Left lung (tissue), 10 donors: ENCODE measurements around the gene HMGA1. TPM values are rescaled to one million over a fixed set of nuclear protein-coding genes. Genes with fewer than 3 reads are reported as not detected.

Experiments used
- ATAC-seq: fragments of 200-7000 bp; cut with Tn5 transposase; one replicate; pipeline ENCODE4 v1.9.1; 2020; ENCODE audit warnings: moderate library complexity
- DNase-seq, 4 donors: peaks; one replicate each; pipeline ENCODE4 v3.0.0-alpha.2; 2013 to 2020
- H3K27ac ChIP-seq, 2 donors: fragments of 200-600 bp; sonication (generic) in 1 of 2; one replicate each; pipeline versions ENCODE4 v1.5.0 to v1.8.0; 2020 to 2021
- H3K27me3 ChIP-seq, 2 donors: fragments of 200-600 bp; sonication (generic) in 1 of 2; one replicate each; pipeline versions ENCODE4 v1.5.0 to v1.8.0; 2020 to 2021
- H3K36me3 ChIP-seq, 2 donors: fragments of 200-600 bp; sonication (generic) in 1 of 2; one replicate each; pipeline versions ENCODE4 v1.5.0 to v1.8.0; 2020 to 2021
- H3K4me1 ChIP-seq, 2 donors: fragments of 200-600 bp; one replicate each; pipeline ENCODE4 v1.8.0; 2021
- H3K4me3 ChIP-seq, 2 donors: fragments of 200-600 bp; sonication (generic) in 1 of 2; one replicate each; pipeline versions ENCODE4 v1.5.0 to v1.8.0; 2020 to 2021; ENCODE audit warnings: mild to moderate bottlenecking in 1 of 2
- H3K9me3 ChIP-seq, 2 donors: fragments of 200-600 bp; sonication (generic) in 1 of 2; one replicate each; pipeline versions ENCODE4 v1.5.0 to v1.8.0; 2020 to 2021
- intact Hi-C, 2 donors: fragments of 100-400 bp; cut with DNase I; formaldehyde crosslinking; loops; one replicate each; pipeline versions ENCODE4 v1.11.2 to v1.14.2; 2022
- polyA plus RNA-seq, 6 donors: library from polyadenylated mRNA; unstranded; fragments of 120-200 nt; gene quantifications; one replicate each; pipeline ENCODE4 v1.2.1, GENCODE V29; 2013; ENCODE audit not compliant: insufficient read length in 6 of 6
- total RNA-seq, 2 donors: library from RNA; stranded (reverse); fragmentation: NEBNext Ultra II Directional; extraction: Animal tissue kit (Norgen Biotek cat#: 25700); gene quantifications; one replicate each; pipeline ENCODE4 v1.2.1, GENCODE V29; 2021
- TF ChIP-seq, protein P1 (sequence below), 2 donors: fragments of 200-600 bp; sonication (generic) in 1 of 2; IDR thresholded peaks; one replicate each; pipeline versions ENCODE4 v1.5.0 to v1.8.0; 2021; ENCODE audit warnings: antibody characterized with exemption in 2 of 2
- donor health status: DM: no; HTN: yes; CAD: no.
- donor health status: DM: no; HTN: no; CAD: no.

Gene HMGA1
- total and polyA plus RNA-seq, 8 donors: 75.1 to 197 (median 155) TPM

DNA sequence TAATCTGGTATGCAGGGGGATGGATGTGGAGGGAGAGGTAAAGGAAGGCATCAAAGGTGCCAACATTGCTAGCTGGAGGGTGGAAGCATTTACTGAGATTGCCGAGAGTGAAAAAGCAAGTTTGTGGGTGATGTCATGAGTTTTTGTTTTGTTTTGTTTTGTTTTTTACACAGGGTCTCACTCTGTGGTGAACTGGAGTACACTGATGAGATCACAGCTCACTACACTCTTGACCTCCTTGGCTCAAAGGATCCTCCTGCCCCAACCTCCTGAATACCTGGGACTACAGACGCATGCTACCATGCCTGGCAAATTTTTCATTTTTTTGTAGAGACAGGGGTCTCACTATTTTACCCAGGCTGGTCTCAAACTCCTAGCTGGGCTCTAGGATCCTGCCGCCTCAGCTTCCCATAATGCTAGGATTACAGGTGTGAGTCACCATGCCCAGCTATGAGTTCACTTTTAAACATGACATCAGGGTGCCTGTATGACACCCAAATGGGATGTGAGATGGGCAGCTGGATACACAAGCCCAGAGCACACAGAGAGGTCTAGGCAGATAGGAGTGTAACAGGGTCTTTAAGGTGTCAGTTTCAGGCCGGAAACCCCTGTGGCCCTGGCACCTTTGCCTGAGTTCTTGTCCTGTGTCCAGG is 35.1 kb upstream of the HMGA1 start:
- H3K36me3 ChIP-seq: no peaks in the 10 kb centered on the region
- H3K4me1 ChIP-seq: peaks cover 0 to 3% of the 10 kb centered on the region in 2 donors
- TF ChIP-seq, protein P1, sequence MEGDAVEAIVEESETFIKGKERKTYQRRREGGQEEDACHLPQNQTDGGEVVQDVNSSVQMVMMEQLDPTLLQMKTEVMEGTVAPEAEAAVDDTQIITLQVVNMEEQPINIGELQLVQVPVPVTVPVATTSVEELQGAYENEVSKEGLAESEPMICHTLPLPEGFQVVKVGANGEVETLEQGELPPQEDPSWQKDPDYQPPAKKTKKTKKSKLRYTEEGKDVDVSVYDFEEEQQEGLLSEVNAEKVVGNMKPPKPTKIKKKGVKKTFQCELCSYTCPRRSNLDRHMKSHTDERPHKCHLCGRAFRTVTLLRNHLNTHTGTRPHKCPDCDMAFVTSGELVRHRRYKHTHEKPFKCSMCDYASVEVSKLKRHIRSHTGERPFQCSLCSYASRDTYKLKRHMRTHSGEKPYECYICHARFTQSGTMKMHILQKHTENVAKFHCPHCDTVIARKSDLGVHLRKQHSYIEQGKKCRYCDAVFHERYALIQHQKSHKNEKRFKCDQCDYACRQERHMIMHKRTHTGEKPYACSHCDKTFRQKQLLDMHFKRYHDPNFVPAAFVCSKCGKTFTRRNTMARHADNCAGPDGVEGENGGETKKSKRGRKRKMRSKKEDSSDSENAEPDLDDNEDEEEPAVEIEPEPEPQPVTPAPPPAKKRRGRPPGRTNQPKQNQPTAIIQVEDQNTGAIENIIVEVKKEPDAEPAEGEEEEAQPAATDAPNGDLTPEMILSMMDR (IDR thresholded peaks at IDR 0.05): no peak
- intact Hi-C loops: no loop called here
- H3K27me3 ChIP-seq: peaks cover 0 to 10% of the 10 kb centered on the region in 2 donors
- H3K27ac ChIP-seq: no peak overlapping the region
- no peaks in the 10 kb centered on the region for H3K9me3 ChIP-seq
- ATAC-seq: no peak
- no peak overlapping the region for H3K4me3 ChIP-seq
- DNase-seq: no peak

DNA sequence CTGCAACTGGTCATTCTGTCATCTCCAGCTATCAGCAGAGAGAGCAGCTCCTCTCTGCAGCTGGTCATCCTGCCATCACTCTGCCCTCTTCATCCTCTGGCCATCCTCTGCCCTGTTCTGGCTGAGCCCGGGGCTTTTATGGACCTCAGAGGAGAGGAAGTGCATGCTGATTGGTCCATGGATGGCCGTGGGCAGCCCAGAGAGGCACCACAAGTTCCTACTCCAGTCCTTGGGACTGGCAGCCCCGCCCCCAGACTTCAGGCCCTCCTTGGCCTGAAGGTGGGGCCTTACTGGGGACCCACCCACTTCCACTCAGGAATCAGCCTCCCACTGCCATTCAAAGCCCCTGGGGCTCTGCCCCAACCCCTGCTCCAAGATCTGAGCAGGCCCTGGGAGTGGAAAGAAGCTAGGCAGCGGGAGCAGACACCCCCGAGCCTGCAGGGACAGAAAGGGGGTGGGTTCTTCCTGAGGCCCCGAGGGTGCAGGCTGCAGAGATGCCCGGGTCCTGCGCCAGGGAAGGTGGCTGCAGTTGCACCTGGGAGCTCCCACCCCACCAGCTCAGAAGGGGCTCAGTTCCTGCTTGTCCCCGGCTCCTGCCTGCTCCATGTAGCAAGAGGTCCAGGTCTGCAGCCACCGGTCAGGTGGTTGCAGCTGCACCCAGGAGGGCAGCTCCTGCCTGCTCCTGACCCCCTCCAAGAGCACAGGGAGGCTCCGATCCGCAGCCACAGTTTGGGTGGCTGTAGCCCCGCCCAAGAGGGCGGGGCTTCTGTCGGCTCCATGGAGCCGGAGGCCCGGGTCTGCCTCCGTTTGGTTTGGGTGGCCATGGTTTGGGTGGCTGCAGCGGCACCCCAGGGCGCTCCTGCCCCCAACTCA is 34.1 kb upstream of the HMGA1 start:
- intact Hi-C loops: no loop called here
- no peak for ATAC-seq

DNA sequence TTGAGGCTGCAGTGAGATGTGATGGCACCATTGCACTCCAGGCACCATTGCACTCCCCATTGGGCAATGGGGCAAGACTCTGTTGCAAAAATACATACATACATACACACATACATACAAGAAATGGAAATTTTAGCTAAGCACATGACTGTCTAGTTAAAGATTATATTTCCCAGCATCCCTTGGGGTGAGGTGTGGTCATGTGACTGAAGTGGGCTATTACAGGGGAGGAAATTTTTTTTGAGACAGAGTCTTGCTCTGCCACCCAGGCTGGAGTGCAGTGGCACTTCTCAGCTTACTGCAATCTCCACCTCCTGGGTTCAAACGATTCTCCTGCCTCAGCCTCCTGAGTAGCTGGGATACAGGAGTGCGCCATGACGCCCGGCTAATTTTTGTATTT is 32.0 kb upstream of the HMGA1 start:
- intact Hi-C loops: no loop called here
- H3K27ac ChIP-seq: no peak overlapping the region
- no peaks in the 10 kb centered on the region for H3K27me3 ChIP-seq

More for the DNA sequence above, 34.1 kb upstream of the HMGA1 start:
- Histone ChIP-seq H3K36me3 (no peaks in the 10 kb centered on the region), H3K4me1 (no peaks in the 10 kb centered on the region), H3K27me3 (peaks cover 0 to 5% of the 10 kb centered on the region in 2 donors), H3K27ac (no peak overlapping the region), H3K4me3 (no peak overlapping the region), H3K9me3 (no peaks in the 10 kb centered on the region)
- TF ChIP-seq, protein P1 (IDR thresholded peaks at IDR 0.05): no peak
- no peak for DNase-seq

DNA sequence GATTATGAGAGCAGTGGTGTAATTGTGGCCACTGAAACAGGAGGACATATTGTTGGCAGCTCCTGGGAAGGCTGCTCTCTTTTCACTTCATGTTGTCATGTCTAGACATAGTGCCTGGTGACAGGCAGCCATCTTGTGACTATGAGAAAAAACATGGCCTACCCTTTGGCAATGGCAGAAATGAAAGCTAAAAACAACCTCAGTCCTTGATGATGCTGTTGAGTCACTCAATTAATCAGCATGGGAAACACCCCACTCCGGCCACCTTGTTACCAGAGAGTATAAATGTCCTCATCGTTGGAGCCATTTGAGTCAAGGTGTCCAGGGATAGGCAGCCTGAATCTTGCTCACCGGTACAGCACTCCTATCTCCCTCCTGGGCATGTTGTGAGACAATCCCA is 31.2 kb upstream of the HMGA1 start:
- TF ChIP-seq, protein P1 (IDR thresholded peaks at IDR 0.05): no peak
- ATAC-seq (no peak), DNase-seq (no peak)
- no peaks in the 10 kb centered on the region for H3K27me3 ChIP-seq
- H3K36me3 ChIP-seq: no peaks in the 10 kb centered on the region
- no peak overlapping the region for H3K27ac ChIP-seq
- H3K9me3 ChIP-seq: no peaks in the 10 kb centered on the region
- no peak overlapping the region for H3K4me3 ChIP-seq
- intact Hi-C loops: no loop called here
- H3K4me1 ChIP-seq: no peaks in the 10 kb centered on the region

More for the DNA sequence above, 32.0 kb upstream of the HMGA1 start:
- ATAC-seq (no peak), DNase-seq (no peak)
- Histone ChIP-seq H3K36me3 (no peaks in the 10 kb centered on the region), H3K4me1 (no peaks in the 10 kb centered on the region), H3K4me3 (no peak overlapping the region), H3K9me3 (no peaks in the 10 kb centered on the region)
- TF ChIP-seq, protein P1 (IDR thresholded peaks at IDR 0.05): no peak

DNA sequence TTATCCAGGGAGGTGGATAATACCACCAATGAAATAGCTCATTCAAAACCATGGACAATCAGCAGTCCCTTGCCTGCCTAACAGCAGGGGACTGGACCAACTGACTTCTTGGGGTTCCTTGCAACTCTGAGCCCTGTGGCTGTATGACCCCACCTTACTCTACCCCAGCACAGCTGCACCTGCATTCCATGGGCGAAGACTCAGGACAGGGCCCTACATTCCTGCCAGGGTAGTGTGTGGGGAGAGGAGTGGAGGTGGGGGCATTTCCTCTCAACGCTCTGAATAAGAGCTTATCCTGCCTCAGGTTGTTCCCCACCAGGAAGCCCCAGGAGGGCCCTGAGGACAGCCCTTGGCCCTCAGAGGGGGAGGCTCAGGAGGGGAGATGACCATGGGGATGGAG is 30.8 kb upstream of the HMGA1 start:
- Histone ChIP-seq H3K9me3 (no peaks in the 10 kb centered on the region), H3K27ac (no peak overlapping the region), H3K4me3 (no peak overlapping the region), H3K27me3 (no peaks in the 10 kb centered on the region), H3K36me3 (no peaks in the 10 kb centered on the region), H3K4me1 (no peaks in the 10 kb centered on the region)
- DNase-seq: no peak
- TF ChIP-seq, protein P1 (IDR thresholded peaks at IDR 0.05): no peak
- no peak for ATAC-seq
- intact Hi-C loops: no loop called here
